Measurements from ENCODE around the gene UPK3B. TPM values are rescaled to one million over a fixed set of nuclear protein-coding genes. Genes with fewer than 3 reads are reported as not detected.
A peak's percentile ranks its signal among the peaks of the same experiment; 100 is the strongest.
"Not testable (repeated sequence)": the region's sequence is repeated elsewhere in the genome, so short reads cannot be mapped to it uniquely, and the experiment has no call there.

UPK3B gene
- total RNA-seq, 6 donors from 2014 or later: 26.8 to 507 (median 51.0) TPM

- not testable (repeated sequence) for H3K27me3 ChIP-seq; H3K4me1 ChIP-seq; H3K9me3 ChIP-seq; H3K27ac ChIP-seq; ATAC-seq (ENCODE audit: low FRiP score in 2 of 2); H3K4me3 ChIP-seq
- peak in 1 of 2 donors; percentile 13 for DNase-seq
- WGBS, 2 donors: 97 to 100% methylated on average over 2 to 7 of the region's 24 CpGs
- H3K36me3 ChIP-seq: peaks cover 0 to 13% (median 5%) of the 10 kb centered on the region in 4 donors
Measured at GRCh38 chr7:76476742-76477474, 33.4 kb upstream of the UPK3B start.

GRCh38 chr7:76479628-76480027, 30.7 kb upstream of the UPK3B start:
- not testable (repeated sequence) for H3K9me3 ChIP-seq; H3K4me3 ChIP-seq; ATAC-seq (ENCODE audit: low FRiP score in 2 of 2); DNase-seq; H3K27me3 ChIP-seq; H3K4me1 ChIP-seq; H3K27ac ChIP-seq
- WGBS, 2 donors: 81 to 86% methylated on average over 5 to 7 of the region's 11 CpGs
- peaks cover 5 to 30% (median 18%) of the 10 kb centered on the region in 4 donors for H3K36me3 ChIP-seq

GRCh38 chr7:76480403-76481253, 29.7 kb upstream of the UPK3B start:
- H3K9me3 ChIP-seq; H3K27me3 ChIP-seq; H3K4me3 ChIP-seq; H3K27ac ChIP-seq; H3K4me1 ChIP-seq; ATAC-seq (ENCODE audit: low FRiP score in 2 of 2): not testable (repeated sequence)
- DNase-seq: peak in 1 of 2 donors; percentile 50
- 88 to 96% methylated on average over 17 to 18 of the region's 29 CpGs for WGBS, 2 donors
- H3K36me3 ChIP-seq: peaks cover 5 to 30% (median 18%) of the 10 kb centered on the region in 4 donors

- peak in 1 of 2 donors; percentile 15 for ATAC-seq (ENCODE audit: low FRiP score in 2 of 2)
Measured at GRCh38 chr7:76482660-76483059, 27.7 kb upstream of the UPK3B start.

GRCh38 chr7:76483081-76483480, 27.3 kb upstream of the UPK3B start:
- H3K9me3 ChIP-seq; ATAC-seq (ENCODE audit: low FRiP score in 2 of 2); H3K27ac ChIP-seq; H3K4me3 ChIP-seq; H3K27me3 ChIP-seq; H3K4me1 ChIP-seq: not testable (repeated sequence)
- DNase-seq: peak in 1 of 2 donors; percentile 60
- H3K36me3 ChIP-seq: peaks cover 5 to 30% (median 18%) of the 10 kb centered on the region in 4 donors
- WGBS, 2 donors: 94 to 100% methylated on average over 4 to 8 of the region's 17 CpGs

More at GRCh38 chr7:76482660-76483059, 27.7 kb upstream of the UPK3B start:
- not testable (repeated sequence) for H3K27me3 ChIP-seq, H3K27ac ChIP-seq, H3K4me3 ChIP-seq, H3K9me3 ChIP-seq, H3K4me1 ChIP-seq
- 97 to 98% methylated on average over 12 to 24 of the region's 24 CpGs for WGBS, 2 donors
- peak in 1 of 2 donors; percentile 79 for DNase-seq
- peaks cover 5 to 30% (median 18%) of the 10 kb centered on the region in 4 donors for H3K36me3 ChIP-seq

GRCh38 chr7:76484456-76484855, 25.9 kb upstream of the UPK3B start:
- not testable (repeated sequence) for H3K4me1 ChIP-seq; H3K27me3 ChIP-seq; ATAC-seq (ENCODE audit: low FRiP score in 2 of 2); H3K9me3 ChIP-seq; H3K4me3 ChIP-seq; H3K27ac ChIP-seq
- peak in 1 of 2 donors; percentile 50 for DNase-seq
- 100% methylated on average over 1 of the region's 12 CpGs; no CpG with 5 or more reads in 1 of the 2 donors for WGBS, 2 donors
- H3K36me3 ChIP-seq: peaks cover 5 to 30% (median 18%) of the 10 kb centered on the region in 4 donors

- WGBS, 2 donors: 96% methylated on average over 5 of the region's 20 CpGs; no CpG with 5 or more reads in 1 of the 2 donors
- not testable (repeated sequence) for ATAC-seq (ENCODE audit: low FRiP score in 2 of 2); H3K27ac ChIP-seq; DNase-seq; H3K4me1 ChIP-seq; H3K27me3 ChIP-seq; H3K9me3 ChIP-seq; H3K4me3 ChIP-seq
- peaks cover 5 to 23% (median 14%) of the 10 kb centered on the region in 4 donors for H3K36me3 ChIP-seq
Measured at GRCh38 chr7:76485822-76486610, 24.3 kb upstream of the UPK3B start.

GRCh38 chr7:76486618-76487017, 23.7 kb upstream of the UPK3B start:
- peak in 1 of 2 donors; percentile 26 for ATAC-seq (ENCODE audit: low FRiP score in 2 of 2)
- WGBS, 2 donors: no CpG with 5 or more reads among the region's 5 CpGs
- H3K27me3 ChIP-seq, DNase-seq, H3K4me3 ChIP-seq, H3K9me3 ChIP-seq, H3K4me1 ChIP-seq, H3K27ac ChIP-seq: not testable (repeated sequence)
- peaks cover 5 to 20% (median 13%) of the 10 kb centered on the region in 4 donors for H3K36me3 ChIP-seq

- H3K9me3 ChIP-seq, H3K27ac ChIP-seq, DNase-seq, H3K4me1 ChIP-seq, H3K27me3 ChIP-seq, H3K36me3 ChIP-seq, H3K4me3 ChIP-seq: not testable (repeated sequence)
- 79% methylated on average over 8 of the region's 13 CpGs; no CpG with 5 or more reads in 1 of the 2 donors for WGBS, 2 donors
- peak in 1 of 2 donors; percentile 45 for ATAC-seq (ENCODE audit: low FRiP score in 2 of 2)
Measured at GRCh38 chr7:76487969-76488368, 22.4 kb upstream of the UPK3B start.

GRCh38 chr7:76492139-76492538, 18.2 kb upstream of the UPK3B start:
- H3K36me3 ChIP-seq; ATAC-seq (ENCODE audit: low FRiP score in 2 of 2): not testable (repeated sequence)
- WGBS, 2 donors: no CpG with 5 or more reads among the region's 10 CpGs

GRCh38 chr7:76495717-76496116, 14.6 kb upstream of the UPK3B start:
- 93 to 96% methylated on average over 4 to 11 of the region's 16 CpGs for WGBS, 2 donors
- DNase-seq: peak in 1 of 2 donors; percentile 47
- H3K4me3 ChIP-seq; H3K27ac ChIP-seq; H3K27me3 ChIP-seq; ATAC-seq (ENCODE audit: low FRiP score in 2 of 2); H3K9me3 ChIP-seq; H3K36me3 ChIP-seq; H3K4me1 ChIP-seq: not testable (repeated sequence)

More at GRCh38 chr7:76492139-76492538, 18.2 kb upstream of the UPK3B start:
- H3K4me1 ChIP-seq, H3K27ac ChIP-seq, H3K9me3 ChIP-seq, H3K4me3 ChIP-seq, H3K27me3 ChIP-seq: not testable (repeated sequence)
- DNase-seq: peak in 1 of 2 donors; percentile 22

GRCh38 chr7:76497918-76498582, 12.3 kb upstream of the UPK3B start:
- WGBS, 2 donors: 89% methylated on average over 5 of the region's 27 CpGs; no CpG with 5 or more reads in 1 of the 2 donors
- DNase-seq: peak in 1 of 2 donors; percentile 47
- ATAC-seq (ENCODE audit: low FRiP score in 2 of 2): not testable (repeated sequence)

More at GRCh38 chr7:76497918-76498582, 12.3 kb upstream of the UPK3B start:
- H3K27ac ChIP-seq, H3K9me3 ChIP-seq, H3K4me1 ChIP-seq, H3K4me3 ChIP-seq, H3K27me3 ChIP-seq: not testable (repeated sequence)
- H3K36me3 ChIP-seq: peaks cover 0 to 24% (median 12%) of the 10 kb centered on the region in 4 donors
